Breast epithelium (tissue), 3 donors: ENCODE results near the gene ZNF45.

Experiments used
- POLR2A ChIP-seq: fragments of 450-650 bp; IDR thresholded peaks from one replicate; pipeline ENCODE4 v1.6.1; 2016; ENCODE audit warnings: antibody characterized with exemption, mild to moderate bottlenecking, moderate library complexity
- POLR2AphosphoS5 ChIP-seq, 3 donors: sonication (generic); formaldehyde crosslinking; IDR thresholded peaks; one replicate each; pipeline ENCODE4 v1.6.1; 2017; ENCODE audit warnings: antibody characterized with exemption in 3 of 3
- TF ChIP-seq, protein P1 (sequence below), 3 donors: fragments of 450-650 bp; IDR thresholded peaks; one replicate each; pipeline ENCODE4 v1.5.1; 2016 to 2017; ENCODE audit warnings: antibody characterized with exemption in 3 of 3, mild to moderate bottlenecking in 3 of 3, moderate library complexity in 3 of 3

GRCh38 chr19:43883864-43884263 lies 51.2 kb downstream of the ZNF45 start, which contains the start of gene ZNF404:
- TF ChIP-seq, protein P1, sequence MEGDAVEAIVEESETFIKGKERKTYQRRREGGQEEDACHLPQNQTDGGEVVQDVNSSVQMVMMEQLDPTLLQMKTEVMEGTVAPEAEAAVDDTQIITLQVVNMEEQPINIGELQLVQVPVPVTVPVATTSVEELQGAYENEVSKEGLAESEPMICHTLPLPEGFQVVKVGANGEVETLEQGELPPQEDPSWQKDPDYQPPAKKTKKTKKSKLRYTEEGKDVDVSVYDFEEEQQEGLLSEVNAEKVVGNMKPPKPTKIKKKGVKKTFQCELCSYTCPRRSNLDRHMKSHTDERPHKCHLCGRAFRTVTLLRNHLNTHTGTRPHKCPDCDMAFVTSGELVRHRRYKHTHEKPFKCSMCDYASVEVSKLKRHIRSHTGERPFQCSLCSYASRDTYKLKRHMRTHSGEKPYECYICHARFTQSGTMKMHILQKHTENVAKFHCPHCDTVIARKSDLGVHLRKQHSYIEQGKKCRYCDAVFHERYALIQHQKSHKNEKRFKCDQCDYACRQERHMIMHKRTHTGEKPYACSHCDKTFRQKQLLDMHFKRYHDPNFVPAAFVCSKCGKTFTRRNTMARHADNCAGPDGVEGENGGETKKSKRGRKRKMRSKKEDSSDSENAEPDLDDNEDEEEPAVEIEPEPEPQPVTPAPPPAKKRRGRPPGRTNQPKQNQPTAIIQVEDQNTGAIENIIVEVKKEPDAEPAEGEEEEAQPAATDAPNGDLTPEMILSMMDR (IDR thresholded peaks at IDR 0.05), result no peak
- TF ChIP-seq POLR2AphosphoS5 (IDR thresholded peaks at IDR 0.05), result no peak
- TF ChIP-seq POLR2A, result no peak
